Neural cell (in vitro differentiated cells): ENCODE results near the gene FGF1. TPM values are rescaled to one million over a fixed set of nuclear protein-coding genes. Genes with fewer than 3 reads are reported as not detected.

Source experiments
- H2AFZ ChIP-seq: fragments of 200-600, 300-800 bp; sonication (generic), shearing (Covaris generic); 2 replicates; pipeline ENCODE4 v1.6.0; 2014; ENCODE audit warnings: low read depth, mild to moderate bottlenecking, antibody characterized with exemption, low read length, moderate library complexity
- H3F3A ChIP-seq: fragments of 200-600 bp; shearing (Covaris generic); 2 replicates; pipeline ENCODE4 v1.6.1; 2016; ENCODE audit warnings: mild to moderate bottlenecking, moderate library complexity, mixed read lengths, antibody characterized with exemption, low read length; ENCODE audit not compliant: insufficient read depth, poor library complexity, severe bottlenecking
- H3K27ac ChIP-seq: fragments of 200-600, 300-800 bp; sonication (generic), shearing (Covaris generic); 2 replicates; pipeline ENCODE4 v1.5.1; 2014; ENCODE audit warnings: mild to moderate bottlenecking, low read length, moderate library complexity
- H3K27me3 ChIP-seq: fragments of 300-800, 200-600 bp; sonication (generic), shearing (Covaris generic); 2 replicates; pipeline ENCODE4 v1.6.0; 2014; ENCODE audit warnings: mild to moderate bottlenecking, low read depth, low read length, moderate library complexity; ENCODE audit not compliant: insufficient read depth
- H3K36me3 ChIP-seq: fragments of 300-800, 200-600 bp; sonication (generic), shearing (Covaris generic); 2 replicates; pipeline ENCODE4 v1.5.1; 2014; ENCODE audit warnings: mild to moderate bottlenecking, antibody characterized with exemption, low read length, moderate library complexity; ENCODE audit not compliant: insufficient read depth
- H3K4me2 ChIP-seq: fragments of 300-800, 200-600 bp; sonication (generic), shearing (Covaris generic); 2 replicates; pipeline ENCODE4 v1.6.0; 2014; ENCODE audit warnings: mild to moderate bottlenecking, low read length
- H3K4me3 ChIP-seq: fragments of 300-800, 200-600 bp; sonication (generic), shearing (Covaris generic); 2 replicates; pipeline ENCODE4 v1.5.1; 2014; ENCODE audit warnings: mild to moderate bottlenecking, low read length, moderate library complexity
- H3K79me2 ChIP-seq: fragments of 200-600 bp; shearing (Covaris generic); replicated peaks from 2 replicates; pipeline ENCODE4 v1.6.0; 2014; ENCODE audit warnings: mild to moderate bottlenecking, low read length, moderate library complexity; ENCODE audit not compliant: insufficient read depth
- H3K9ac ChIP-seq: fragments of 300-800, 200-600 bp; sonication (generic), shearing (Covaris generic); 2 replicates; pipeline ENCODE4 v1.6.1; 2016; ENCODE audit warnings: mild to moderate bottlenecking, low read length, mixed read lengths
- H3K9me2 ChIP-seq: fragments of 200-600 bp; shearing (Covaris generic); 2 replicates; pipeline ENCODE4 v1.6.1; 2016; ENCODE audit warnings: mild to moderate bottlenecking, low read length, mixed read lengths; ENCODE audit not compliant: insufficient read depth
- H3K9me3 ChIP-seq: fragments of 200-600, 300-800 bp; sonication (generic), shearing (Covaris generic); 2 replicates; pipeline ENCODE4 v1.6.1; 2016; ENCODE audit warnings: mild to moderate bottlenecking, mixed run types, low read length, moderate library complexity, mixed read lengths
- H4K20me1 ChIP-seq: fragments of 200-600 bp; shearing (Covaris generic); 2 replicates; pipeline ENCODE4 v1.6.1; 2016; ENCODE audit warnings: mild to moderate bottlenecking, mixed run types; ENCODE audit not compliant: insufficient read depth
- CTCF ChIP-seq: fragments of 450-650 bp; IDR thresholded peaks from 2 replicates; pipeline ENCODE4 v1.5.1; 2014; ENCODE audit warnings: antibody characterized with exemption, mild to moderate bottlenecking, moderate library complexity; ENCODE audit not compliant: poor library complexity, severe bottlenecking
- EP300 ChIP-seq: fragments of 450-650 bp; conservative IDR thresholded peaks from 2 replicates; pipeline ENCODE4 v1.6.1; 2014; ENCODE audit warnings: antibody characterized with exemption, mild to moderate bottlenecking, moderate library complexity; ENCODE audit not compliant: poor library complexity, severe bottlenecking
- EZH2 ChIP-seq: fragments of 200-600, 300-800 bp; shearing (Covaris generic), sonication (generic); IDR thresholded peaks from 2 replicates; pipeline ENCODE4 v1.6.1; 2014; ENCODE audit warnings: antibody characterized with exemption, low read length, borderline replicate concordance, mild to moderate bottlenecking; ENCODE audit not compliant: insufficient read depth, poor library complexity, severe bottlenecking
- MXI1 ChIP-seq: fragments of 450-650 bp; conservative IDR thresholded peaks from 2 replicates; pipeline ENCODE4 v1.6.1; 2014; ENCODE audit warnings: antibody characterized with exemption, mild to moderate bottlenecking; ENCODE audit not compliant: poor library complexity, severe bottlenecking
- POLR2AphosphoS5 ChIP-seq: IDR thresholded peaks from 2 replicates; pipeline ENCODE4 v1.6.1; 2012
- RAD21 ChIP-seq: fragments of 450-650 bp; conservative IDR thresholded peaks from 2 replicates; pipeline ENCODE4 v1.6.1; 2014; ENCODE audit warnings: antibody characterized with exemption, mild to moderate bottlenecking, moderate library complexity
- REST ChIP-seq: IDR thresholded peaks from 2 replicates; pipeline ENCODE4 v1.6.1; 2012; ENCODE audit warnings: borderline replicate concordance
- SMC3 ChIP-seq: fragments of 450-650 bp; conservative IDR thresholded peaks from 2 replicates; pipeline ENCODE4 v1.6.1; 2014; ENCODE audit warnings: antibody characterized with exemption, mild to moderate bottlenecking, moderate library complexity; ENCODE audit not compliant: poor library complexity
- TAF1 ChIP-seq: IDR thresholded peaks from 2 replicates; pipeline ENCODE4 v1.6.1; 2012; ENCODE audit warnings: low read depth
- polyA plus RNA-seq: library from polyadenylated mRNA; depleted of rRNA; stranded (reverse); fragments of >200 nt; gene quantifications from 2 replicates; pipeline ENCODE4 v1.2.3, GENCODE V29; 2014

FGF1 gene
- polyA plus RNA-seq, 1 donor from 2014 or later: not detected

GRCh38 chr5:142544071-142544753, 141.7 kb downstream of the FGF1 start (continued):
- TF ChIP-seq SMC3: no peak

- no peak overlapping the region for H3K4me3 ChIP-seq
- no peaks in the 10 kb centered on the region for H3K79me2 ChIP-seq
- no peaks in the 10 kb centered on the region for H3K36me3 ChIP-seq
- TF ChIP-seq POLR2AphosphoS5 (no peak), REST (no peak), TAF1 (no peak), EP300 (no peak), CTCF (no peak), SMC3 (no peak), MXI1 (no peak), RAD21 (no peak), EZH2 (no peak)
- no peaks in the 10 kb centered on the region for H3F3A ChIP-seq
- no peak overlapping the region for H3K27ac ChIP-seq
- no peak overlapping the region for H2AFZ ChIP-seq
- no peaks in the 10 kb centered on the region for H3K9me2 ChIP-seq
- no peak overlapping the region for H3K4me2 ChIP-seq
- no peaks in the 10 kb centered on the region for H3K9me3 ChIP-seq
- H4K20me1 ChIP-seq: no peaks in the 10 kb centered on the region
- no peak overlapping the region for H3K9ac ChIP-seq
- H3K27me3 ChIP-seq: no peaks in the 10 kb centered on the region
Measured at GRCh38 chr5:142542906-142543305, 143.0 kb downstream of the FGF1 start.

Other genes with a start within 250 kb of the FGF1 start
- 0.83 and 1.4 TPM in 2 replicates for gene ARHGAP26, start 84.3 kb upstream of the FGF1 start, polyA plus RNA-seq